NK-92 treated with Interleukin-12 subunit alpha and Interleukin-12 subunit beta, amount 100 ng/mL, for 24 hours (cell line): ENCODE data around the gene AVPI1.
A peak's percentile ranks its signal among the peaks of the same experiment; 100 is the strongest.

Experiments used
- DNase-seq: peaks from one replicate; lab custom pipeline; 2025; lab: John Stamatoyannopoulos, UW

AVPI1 gene

DNA sequence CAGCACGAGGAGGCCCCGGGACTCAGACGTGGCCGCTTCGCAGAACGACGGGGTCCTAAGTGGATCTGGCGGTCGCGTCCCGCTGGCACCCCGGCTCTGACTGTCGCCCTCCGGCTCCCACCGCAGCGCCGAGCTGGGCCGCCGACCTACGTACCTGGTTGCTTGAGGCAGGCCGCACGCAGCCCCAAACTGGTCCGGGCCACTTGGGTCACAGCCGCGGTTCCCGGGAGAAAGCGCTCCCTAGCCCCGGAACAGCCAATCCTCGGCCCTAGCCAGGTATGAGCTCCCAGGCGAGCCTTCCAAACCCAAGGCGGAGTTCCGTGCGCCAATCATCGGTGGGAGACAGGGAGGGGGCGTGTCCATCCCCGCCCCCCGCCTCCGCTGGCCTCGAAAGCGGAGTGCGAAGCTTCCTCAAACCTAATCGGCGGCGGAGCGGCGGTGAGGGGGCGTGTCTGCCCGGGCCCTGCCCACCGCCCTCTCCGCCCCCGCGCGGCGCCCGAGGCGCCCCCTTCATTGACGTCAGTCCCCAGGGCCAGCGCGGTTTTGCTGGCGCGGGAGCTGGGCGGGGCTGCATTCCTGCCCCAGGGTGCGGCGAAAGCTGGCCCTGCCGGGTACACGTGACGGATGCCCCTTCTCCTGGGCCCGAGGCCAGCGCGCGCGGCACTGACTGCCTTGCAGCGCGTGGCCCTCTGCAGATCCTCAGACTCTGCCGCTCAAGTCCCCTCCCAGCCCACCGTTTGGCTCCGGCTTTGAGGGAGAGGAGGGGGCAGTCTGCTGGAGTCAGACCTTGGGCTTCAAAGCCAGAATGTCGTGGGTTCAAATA, at the start of gene AVPI1:
TSS of gene AVPI1 (minus strand) at position 280 of the 823 bp plus-strand sequence. CDS start 7,336 bp downstream, outside the sequence.
- peak; percentile 65 for DNase-seq

DNA sequence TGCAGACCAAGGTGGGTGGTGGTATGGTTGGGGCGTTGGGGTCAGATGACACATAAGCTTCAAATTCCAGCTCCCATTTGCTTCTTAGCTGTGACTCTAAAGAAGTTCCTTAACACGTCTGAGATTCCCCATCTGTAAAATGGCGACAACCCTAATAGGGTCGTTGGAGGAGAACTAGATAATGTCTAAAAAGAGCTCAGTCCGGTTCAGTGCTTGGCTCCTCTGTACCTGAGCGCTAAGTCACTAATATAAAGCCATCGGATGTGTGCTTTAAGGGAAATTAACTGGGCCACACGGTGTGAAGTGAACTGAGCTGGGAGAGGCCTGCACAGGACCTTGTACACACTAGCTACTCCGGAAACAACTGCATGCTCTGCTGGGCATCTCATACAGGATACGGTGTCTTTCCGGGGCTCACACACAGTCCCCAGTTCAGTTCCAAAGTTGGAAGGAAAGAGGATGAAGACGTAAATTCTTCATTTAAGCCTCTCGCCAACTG, 49.4 kb upstream of the AVPI1 start:
- no peak for DNase-seq

DNA sequence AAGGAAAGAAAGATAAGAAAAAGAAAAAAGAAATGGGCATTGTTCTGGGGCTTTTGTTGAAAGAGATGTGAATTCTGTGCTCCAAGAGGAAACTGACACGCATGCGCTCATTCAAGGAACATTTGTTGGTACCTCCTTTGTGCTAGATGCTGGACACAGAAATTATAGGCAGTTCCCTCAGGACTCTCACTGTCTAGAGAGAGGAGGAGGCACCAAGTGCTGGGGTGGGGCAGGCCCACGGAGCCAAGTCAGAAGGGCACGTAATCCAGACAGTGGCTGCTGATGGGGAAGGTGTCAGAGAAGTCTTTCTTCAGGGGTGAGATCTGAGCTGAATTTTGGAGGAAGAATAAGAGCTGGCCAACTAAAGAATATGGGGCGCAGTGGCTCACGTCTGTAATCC, 47.0 kb upstream of the AVPI1 start:
- DNase-seq, result no peak

DNA sequence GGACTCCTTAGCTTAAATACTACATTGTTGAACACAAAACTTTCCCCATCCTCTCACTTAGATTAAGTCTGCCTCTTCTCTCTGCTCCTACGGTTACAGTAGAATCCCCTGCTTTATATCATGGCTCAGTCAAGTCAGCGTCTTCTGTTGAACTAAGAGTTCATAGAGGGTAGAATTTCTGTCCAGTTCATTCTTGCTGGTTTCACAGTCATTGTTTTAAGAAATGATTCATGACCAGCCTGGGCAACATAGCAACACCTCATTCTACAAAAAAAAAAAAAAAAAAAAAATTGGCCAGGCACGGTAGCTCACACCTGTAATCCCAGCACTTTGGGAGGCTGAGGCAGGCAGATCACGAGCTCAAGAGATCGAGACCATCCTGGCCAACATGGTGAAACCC, 46.2 kb upstream of the AVPI1 start:
- DNase-seq, result no peak

DNA sequence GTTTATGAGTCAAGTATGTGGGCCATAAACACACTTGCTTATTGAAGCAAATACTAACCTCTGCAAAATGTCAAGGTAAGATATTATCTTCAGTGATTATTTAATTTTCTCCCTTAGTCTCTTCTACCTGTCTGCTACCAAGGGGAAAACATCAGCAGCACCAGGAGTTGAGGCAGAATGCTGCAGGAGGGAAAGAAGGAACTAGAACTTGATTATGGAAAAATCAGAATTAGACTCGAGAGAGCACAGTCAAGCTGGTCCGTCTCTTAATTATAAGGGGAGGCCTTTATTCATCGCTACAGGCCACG, 45.0 kb upstream of the AVPI1 start:
- DNase-seq, result no peak

- no peak for DNase-seq
Measured at GRCh38 chr10:97731346-97732051, 44.5 kb upstream of the AVPI1 start.

DNA sequence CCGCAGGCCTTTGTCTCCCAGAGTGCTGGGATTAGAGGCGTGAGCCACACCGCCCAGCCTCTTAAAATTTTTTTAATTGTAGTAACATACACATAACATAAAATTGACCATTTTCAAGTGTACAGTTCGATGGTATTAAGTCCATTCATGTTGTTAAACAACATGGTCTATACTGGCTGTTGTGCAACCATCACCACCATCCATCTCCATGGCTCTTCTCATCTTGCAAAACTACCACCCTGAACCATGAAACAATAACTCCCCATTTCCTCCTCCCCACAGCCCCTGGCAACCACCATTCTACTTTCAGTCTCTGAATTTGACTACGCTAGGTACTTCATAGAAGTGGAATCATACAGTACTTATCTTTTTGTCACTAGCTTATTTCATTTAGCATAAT, 42.0 kb upstream of the AVPI1 start:
- no peak for DNase-seq

DNA sequence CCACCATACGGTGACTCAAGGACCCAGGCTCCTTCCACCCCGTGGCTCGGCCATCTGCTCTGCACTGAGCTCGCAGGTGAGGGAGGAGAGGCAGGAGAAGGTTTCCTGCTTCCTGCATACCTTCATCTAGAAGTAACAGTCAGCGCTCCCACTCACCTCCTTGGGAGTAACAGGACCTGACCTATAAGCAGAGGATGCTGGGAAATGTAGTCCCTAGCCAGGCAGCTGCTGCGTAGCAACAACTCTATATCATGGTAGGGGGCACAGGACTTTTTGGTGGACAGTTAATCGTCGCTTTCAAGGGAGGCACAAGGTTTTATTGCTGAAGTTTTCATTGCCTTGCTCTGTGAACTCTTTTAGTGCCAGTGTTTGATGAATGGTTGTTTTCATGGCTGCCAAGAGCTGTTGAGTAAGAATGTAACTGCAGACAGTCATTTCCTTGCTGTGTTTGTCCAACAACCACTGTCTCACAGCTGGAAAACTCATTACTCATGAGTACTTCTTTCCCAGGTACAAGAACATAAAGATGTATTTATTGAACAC, 39.7 kb upstream of the AVPI1 start:
- no peak for DNase-seq

DNA sequence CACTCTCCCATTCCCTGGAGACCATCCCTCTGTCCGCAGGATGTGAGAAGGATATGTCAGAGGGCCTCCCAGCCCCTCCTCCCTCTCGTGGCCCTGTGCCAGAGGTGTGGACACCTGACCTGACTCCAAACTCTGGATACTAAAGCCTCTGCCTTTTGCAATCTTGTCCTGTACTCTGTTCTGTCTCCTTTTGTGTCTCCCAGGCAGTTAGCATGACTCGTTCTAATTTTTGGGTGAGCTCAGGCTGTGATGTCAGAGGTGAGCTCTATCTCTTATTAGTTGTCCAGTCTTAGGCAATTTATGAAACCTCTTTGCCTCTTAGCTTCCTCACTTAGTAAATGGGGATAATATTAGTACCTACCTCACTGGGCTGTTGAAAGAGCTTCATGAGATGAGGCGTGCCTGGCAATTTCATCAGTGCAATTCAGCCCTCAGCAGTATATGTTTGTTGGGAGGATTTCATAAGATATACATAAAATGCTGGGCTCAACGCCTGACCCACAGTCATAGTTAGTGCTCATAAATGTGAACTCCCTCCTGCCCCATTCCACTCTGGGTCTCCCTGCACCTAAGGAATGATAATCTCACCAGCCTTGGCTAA, 37.4 kb upstream of the AVPI1 start:
- DNase-seq, result no peak

- DNase-seq, result no peak
Measured at GRCh38 chr10:97723001-97723400, 36.0 kb upstream of the AVPI1 start.

DNA sequence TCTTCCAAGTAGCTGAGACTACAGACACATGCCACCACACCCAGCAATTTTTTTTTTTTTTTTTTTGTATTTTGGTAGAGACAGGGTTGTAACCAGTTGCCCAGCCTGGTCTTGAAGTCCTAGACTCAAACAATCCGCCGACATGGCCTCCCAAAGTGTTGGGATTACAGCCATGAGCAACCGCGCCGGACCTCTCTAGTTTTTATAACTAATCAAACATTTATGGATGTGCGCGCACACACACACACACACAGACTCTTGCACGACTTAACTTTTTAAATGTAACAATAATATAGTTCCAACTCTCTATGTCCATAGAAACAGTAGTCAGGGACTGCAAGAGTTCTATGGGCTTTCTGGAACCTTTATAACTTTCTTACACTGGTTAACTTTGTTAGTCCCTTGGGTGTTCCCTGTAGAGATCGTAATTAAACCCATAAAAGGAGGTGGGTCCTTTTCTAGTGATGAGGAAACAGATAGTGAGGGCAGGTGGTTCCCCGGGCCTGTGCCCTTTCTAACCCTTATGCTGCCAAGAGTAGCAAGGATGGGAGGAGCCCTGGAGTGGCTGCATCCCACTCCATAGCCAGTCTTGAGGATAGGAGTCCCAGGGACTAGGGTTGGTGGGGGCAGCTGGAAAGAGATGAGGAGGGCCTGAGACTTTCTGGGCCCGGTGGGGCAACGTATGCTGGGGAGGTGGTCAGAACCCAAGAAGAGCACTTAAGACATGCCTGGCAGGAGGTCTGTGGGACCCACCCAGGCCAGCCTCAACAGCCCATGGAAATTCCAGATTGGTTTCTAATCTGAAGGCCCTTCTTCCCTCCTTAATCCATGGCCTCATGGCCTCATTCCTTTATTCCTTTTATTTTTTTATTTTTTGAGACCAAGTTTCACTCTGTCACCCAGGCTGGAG, 35.1 kb upstream of the AVPI1 start:
- DNase-seq, result no peak

- DNase-seq, result no peak
Measured at GRCh38 chr10:97719602-97720001, 32.6 kb upstream of the AVPI1 start.

GRCh38 chr10:97718659-97719142, 31.7 kb upstream of the AVPI1 start:
- no peak for DNase-seq

DNA sequence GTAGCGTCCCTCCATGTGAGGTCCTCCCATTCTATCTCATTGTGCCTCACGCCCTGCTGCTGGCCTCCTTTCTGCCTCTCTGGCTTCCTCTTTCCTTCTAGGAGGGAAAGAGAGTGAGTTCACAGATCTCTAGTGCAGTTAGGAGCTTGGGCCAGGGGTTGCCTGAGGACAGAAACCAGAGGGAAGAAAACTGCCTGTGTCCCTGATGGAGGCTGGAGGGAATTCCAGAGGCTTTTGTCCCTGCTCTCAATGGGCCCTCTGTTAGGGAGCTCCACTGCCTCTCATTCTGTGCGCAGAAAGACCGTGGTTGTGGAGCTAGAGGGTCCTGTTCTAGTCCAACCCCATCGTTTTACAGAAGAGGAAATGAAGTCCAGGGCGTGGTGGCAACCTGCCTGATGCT, 31.1 kb upstream of the AVPI1 start:
- DNase-seq, result no peak

DNA sequence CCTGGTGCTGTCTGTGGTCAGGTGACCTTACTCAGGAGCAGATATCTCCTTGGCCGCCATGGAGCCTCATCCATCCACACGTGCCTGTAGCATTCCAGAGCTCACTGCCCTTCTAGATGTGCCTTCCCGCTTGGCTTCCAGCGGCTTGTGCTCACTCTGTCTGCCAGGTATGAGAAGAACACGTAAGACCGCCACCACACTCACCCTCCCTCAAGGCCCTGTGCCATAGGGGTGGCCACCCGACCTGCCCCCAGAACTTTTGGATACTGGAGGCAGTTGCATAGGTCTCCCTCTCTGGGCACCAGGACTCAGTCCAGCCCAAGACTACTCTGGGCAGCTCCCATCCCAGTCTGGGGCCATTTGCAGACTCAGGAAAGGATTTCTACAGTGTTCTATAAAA, 30.6 kb upstream of the AVPI1 start:
- no peak for DNase-seq

- DNase-seq, result no peak
Measured at GRCh38 chr10:97715259-97715874, 28.3 kb upstream of the AVPI1 start.

DNA sequence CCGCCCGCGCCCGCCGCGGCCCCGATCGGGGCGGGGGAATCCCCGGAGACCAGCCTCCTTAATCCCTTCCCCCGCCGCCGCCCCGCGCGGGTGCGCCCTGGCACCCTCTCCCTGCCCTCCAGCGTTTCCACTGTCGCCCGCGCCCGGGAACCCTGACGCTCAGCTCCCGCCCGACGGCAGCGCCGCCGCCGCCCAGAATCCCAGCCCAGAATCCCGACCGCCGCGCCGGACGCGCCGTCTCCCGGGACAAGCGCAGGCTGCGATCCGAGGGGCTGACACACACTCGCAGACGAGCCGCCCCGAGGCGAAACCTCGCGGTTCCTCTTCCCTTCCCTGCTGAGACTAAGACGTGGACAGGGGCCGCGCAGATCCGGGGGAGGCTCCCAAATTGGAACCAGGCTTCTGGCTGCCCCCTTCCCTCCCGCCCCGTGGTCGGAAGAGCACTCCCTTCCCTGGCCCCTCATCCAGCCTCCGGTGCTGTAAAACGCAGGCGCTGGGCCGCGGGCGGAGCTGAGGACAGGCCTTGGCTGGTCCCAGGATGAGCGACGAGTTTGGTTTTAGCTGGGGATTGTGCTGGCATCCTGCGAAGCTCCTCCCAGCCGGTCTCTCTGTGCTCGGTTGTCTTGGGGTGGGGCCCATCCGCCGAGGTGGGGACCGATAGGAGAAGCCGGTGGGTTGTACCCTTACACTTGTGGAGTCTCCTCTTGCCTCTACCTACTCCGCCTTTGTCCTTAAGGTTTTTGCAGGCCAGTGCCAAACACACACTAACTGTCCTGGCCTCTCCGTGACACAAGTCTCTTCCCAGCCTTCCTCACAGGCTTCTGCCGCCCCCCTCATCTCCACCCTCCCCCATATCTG, 27.6 kb upstream of the AVPI1 start:
- DNase-seq, result no peak

DNA sequence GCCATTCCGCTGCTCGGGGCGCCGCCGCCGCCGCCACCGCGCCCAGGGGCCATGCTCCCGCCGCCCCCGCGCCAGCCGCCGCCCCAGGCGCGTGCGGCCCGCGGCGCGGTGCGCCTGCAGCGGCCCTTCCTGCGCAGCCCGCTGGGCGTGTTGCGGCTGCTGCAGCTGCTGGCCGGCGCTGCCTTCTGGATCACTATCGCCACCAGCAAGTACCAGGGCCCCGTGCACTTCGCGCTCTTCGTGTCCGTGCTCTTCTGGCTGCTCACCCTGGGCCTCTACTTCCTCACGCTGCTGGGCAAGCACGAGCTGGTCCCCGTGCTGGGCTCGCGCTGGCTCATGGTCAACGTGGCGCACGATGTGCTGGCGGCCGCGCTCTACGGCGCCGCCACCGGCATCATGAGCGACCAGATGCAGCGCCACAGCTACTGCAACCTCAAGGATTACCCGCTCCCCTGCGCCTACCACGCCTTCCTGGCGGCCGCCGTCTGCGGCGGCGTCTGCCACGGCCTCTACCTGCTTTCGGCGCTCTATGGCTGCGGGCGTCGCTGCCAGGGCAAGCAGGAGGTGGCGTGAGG, 26.9 kb upstream of the AVPI1 start:
- no peak for DNase-seq

- no peak for DNase-seq
Measured at GRCh38 chr10:97713339-97713825, 26.3 kb upstream of the AVPI1 start, which contains the start of gene MARVELD1. Gene MARVELD1, plus strand, starts transcription at chr10:97713730. Its CDS starts 147 bp downstream, at chr10:97713877.
